NCI-H82 (cell line): ENCODE data around the gene PLEKHM3.
"Not testable (repeated sequence)": the region's sequence is repeated elsewhere in the genome, so short reads cannot be mapped to it uniquely, and the experiment has no call there.

Source experiments
- DNase-seq: peaks from one replicate; lab custom pipeline; 2025; lab: John Stamatoyannopoulos, UW

Gene PLEKHM3

DNA sequence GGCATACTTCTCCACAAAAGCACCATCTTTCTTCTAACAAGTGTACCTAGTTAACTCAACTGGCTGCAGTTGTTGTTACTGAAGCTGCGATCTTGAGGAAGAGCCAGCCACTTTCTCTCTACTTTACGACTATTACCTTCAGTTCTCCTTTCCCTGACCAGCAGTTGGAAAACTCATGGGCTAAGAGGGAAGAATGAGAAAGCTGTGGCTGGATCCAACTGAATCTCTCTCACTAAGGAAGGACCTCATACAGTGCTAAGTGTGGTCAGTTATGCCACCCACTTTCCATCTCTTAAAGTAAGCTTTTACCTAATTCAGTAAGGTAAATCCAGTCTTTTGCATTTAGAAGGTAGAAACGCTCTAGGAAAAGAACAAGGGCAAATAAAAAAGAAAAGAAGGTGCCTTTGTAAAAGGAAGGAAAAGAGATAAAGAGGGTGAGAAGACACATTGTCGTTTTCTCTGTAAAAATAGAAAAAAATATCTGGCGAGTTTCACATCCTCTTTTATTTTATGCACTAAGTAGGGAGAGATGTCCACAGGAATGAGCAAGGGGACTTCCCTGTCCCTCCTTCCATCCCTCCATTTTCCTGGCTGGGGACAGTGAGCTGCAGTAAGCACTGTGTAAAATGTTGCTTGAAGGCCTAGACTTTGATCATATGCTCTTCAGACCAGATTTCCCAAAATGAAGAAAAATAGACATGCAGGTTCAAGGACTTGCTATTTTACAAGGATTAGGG lies 73.4 kb downstream of the PLEKHM3 start:
- DNase-seq: no peak

DNA sequence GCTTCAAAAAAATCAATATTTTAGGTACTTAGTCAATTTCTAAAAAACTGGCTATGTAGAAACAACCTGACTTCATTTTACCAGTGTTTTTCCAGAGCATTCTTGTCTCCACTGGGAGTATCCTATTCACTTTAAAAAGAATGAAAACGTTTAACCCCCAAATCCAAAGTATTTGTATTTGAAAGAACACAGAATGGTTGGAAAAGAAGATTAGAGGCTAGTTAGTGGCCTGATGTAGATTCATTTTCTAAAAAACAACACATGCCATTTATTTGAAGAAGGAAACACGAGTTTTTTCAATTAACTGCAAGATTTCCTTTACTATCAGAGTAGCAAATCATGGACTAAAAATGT lies 74.6 kb downstream of the PLEKHM3 start:
- no peak for DNase-seq

DNA sequence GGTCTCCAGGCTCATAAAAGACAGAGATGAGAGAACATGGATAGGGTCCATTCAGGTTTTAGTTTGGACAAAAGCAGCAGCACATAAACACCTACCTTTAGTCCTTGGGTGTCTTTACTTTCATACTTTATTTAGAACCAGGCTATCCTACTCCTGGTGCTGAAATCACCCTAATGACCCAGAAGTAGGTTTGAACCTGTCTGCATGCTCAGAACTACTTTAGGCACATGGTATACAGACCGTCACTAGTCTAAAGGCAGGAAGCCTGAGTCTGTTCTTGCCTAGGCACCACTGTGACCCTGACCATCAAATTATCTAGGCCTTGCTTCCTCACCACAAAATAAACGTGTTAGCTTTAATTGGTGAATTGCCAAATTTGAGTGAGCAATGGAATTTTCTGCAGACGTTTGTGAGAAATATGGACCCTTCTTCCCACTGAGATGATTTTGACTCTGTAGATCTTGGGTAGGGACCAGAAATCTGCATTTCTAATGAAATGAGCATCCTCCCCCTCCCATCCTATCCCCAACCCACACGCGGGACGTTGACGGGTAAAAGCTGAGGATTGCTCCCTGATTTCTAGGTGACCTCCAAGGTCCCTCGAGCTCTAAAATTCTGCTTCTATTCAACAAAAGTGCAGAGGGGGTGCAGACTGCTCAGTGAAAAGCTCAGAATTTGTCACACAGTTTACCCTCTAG lies 75.1 kb downstream of the PLEKHM3 start:
- DNase-seq: no peak

DNA sequence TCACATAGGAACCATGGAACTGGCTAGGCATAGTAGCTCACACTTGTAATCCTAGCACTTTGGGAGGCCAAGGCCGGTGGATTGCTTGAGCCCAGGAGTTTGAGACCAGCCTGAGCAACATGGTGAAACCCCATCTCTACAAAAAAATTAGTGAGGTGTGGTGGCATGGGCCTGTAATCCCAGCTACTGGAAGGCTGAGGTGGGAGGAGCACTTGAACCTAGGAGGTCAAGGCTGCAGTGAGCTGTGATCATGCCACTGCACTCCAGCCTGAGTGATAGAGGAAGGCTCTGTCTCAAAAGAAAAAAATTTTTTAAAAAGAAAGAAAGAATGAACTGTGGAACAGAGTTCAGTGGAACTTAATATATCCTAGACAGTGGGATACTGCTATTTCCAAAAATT lies 76.1 kb downstream of the PLEKHM3 start:
- DNase-seq: not testable (repeated sequence)

DNA sequence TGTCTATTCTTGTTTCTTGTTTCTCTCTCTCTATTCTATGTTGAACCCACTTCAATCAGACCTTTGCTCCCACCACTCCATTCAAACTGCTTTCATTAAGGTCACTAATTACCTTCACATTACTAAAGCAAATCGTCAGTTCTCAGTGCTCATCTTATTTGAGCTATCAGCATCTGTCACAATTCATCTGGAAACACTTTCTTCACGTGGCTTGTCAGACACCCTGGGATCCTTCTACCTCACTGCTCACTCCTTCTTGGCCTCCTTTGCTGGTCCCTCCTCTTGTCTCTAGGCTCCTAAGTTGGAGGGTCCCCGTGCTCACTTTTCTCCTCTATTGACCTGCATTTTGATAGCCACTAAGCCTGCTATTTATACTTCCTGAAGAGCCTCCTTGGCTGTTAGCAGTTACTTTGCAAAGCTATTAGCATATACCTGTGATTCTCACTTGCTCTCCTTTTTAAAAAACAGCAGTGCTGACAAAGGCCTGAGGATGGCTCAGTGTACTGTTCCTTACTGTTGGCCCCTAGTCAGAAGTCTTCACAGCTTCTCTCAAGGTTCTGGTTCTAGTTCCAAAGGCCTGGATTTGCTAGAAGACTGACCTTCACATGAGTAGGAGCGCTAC lies 80.2 kb downstream of the PLEKHM3 start:
- DNase-seq: no peak

DNA sequence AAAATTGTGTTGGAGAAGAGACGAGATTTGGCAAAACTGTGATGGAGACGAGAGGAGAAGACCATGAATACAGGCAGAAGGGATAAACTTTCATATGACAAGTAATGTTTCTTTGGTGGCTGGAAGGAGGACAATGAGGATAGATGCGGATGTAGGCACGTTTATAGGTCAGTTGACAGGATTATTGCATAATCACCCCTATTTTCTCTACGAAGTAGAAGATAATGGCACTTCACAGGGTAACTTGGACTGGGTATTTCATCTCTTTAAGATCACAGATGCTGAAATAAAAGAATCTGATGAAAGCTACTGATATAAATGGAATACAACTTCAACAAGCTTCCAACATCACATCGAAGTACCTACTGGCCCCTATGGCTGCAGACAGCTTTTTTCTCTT lies 81.0 kb downstream of the PLEKHM3 start:
- no peak for DNase-seq

DNA sequence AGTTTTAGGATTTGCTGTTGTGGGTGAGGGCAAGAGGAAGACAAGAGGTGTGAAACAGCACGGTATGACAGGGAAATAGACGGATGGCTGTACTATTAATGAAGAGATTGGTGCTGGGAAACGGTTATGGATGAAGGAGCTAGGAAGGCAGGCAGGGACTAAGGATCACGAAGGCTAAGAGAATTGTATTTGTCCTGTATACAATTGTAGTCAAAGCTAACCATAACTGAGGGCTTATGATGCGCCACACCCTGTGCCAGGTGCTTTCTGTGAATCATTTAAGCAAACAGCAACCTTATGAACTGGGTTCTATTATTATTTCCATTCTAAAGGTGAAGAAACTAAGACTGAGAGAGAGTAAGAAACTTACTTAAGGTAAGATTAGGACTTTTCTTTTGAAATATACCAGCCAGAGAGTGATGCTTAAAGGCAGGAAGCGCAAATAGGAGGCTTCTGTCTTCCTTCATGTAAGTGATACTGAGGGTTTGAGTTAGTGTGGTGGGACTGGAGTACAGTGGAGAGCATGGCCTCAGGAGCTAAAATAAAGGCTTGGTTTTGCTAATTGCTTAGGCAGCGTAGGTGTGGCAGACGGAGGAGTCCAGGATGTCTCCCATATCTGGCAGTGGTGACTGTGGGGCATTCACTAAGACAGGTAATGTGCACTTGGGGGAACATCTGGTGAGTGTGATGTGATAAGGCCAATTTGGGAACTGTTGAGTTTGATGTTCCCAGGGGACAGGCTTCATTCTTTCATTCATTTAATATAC lies 85.8 kb downstream of the PLEKHM3 start:
- DNase-seq: no peak

DNA sequence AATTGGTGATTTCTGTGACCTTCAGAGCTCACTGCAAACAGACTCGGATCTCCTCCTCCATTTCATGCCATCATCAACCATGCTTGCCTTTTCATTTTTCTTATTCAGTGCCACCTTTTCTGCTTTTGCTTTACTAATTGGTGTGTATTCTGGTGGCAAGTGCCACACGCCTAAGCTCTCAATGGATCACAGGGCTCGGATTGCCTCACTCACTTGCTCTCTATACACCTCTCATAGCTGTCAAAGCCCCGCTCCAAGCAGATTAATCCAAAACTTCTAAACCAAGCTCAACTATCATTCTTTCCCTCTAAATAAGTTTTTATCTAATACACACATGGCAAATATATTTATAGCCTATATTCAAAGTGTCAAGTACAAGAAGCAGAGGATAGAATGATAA lies 86.4 kb downstream of the PLEKHM3 start:
- DNase-seq: peak; percentile 38

DNA sequence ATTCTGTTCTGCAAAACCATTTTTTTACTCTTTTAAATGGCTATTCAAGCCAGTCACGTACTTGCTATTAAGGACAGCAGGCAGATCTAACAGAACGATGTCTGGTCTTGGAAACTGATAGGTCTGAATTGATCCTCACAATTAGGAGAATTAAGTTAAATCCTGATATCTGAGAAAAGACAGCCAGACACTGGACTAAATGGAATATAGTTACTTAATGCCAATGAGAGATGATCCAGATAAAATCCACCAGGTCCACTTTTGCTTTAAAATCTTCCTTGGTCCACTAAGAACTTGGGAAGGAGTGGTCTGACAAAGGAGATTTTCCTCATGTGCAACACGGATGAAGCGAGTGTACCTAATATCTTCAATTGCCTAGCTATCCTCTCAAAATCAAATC lies 86.9 kb downstream of the PLEKHM3 start:
- DNase-seq: no peak

DNA sequence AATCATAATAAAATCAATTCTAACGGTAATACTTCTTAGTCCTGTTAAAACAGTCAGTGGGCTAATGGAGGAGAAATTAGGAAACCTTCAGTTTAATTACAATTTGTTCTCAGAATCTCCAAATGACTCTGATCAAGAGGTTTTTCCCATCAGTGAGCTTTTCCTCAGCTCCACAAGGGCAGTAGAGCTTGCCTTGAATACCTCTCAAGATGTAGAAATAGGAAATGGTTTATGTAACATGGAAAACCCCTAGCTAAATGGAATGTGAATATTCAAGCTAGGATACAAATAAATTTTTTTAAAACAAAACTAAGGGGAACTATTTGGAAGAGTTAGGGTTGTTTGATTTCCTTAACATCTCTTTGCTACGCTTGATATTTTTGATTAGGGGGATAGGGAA lies 87.5 kb downstream of the PLEKHM3 start:
- no peak for DNase-seq

DNA sequence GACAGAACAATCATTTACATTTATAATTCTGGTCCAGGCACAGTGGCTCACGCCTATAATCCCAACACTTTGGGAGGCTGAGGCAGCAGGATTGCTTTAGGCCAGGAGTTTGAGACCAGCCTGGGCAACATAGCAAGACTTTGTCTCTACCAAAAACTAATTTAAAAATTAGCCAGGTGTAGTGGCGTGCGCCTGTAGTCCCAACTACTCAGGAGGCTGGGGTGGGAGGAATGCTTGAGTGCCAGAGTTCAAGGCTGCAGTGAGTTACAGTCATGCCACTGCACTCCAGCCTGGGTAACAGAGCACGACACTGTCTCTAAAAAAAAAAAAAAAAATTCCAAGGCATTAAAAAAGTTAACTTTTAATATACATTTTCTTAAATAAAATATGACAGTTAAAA lies 88.1 kb downstream of the PLEKHM3 start:
- DNase-seq: no peak

DNA sequence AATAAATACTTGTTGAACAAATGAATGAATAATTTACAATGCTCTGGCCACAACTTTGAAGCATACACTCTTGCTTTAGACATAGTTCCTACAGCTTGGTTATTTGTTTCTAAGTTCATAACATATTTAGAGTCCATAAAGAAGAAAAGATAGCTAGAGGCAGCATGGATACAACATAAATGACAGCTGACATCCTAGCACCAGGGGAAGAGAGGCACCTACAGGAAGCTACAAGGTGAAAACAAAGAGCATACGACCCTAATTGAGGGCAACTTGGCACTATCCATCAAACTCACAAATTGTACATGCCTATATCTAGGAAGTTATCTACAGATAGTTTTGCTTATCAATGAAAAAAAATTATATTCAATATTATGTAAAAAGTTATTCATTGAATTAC lies 88.9 kb downstream of the PLEKHM3 start:
- DNase-seq: no peak

DNA sequence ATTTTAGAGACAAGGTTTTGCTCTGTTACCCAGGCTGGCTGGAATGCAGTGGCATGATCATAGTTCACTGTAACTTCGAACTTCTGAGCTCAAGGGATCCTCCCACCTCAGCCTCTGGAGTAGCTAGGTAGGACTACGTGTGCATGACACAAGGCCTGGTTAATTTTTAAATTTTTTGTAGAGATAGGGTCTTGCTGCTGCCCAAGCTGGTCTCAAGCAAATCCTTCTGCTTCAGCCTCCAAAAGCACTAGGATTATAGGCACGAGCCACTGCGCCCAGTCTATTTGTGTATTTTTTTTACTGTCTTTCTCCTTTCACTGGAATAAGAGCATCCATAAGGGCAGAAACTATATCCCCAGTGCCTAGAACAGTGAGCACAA lies 89.3 kb downstream of the PLEKHM3 start:
- no peak for DNase-seq

DNA sequence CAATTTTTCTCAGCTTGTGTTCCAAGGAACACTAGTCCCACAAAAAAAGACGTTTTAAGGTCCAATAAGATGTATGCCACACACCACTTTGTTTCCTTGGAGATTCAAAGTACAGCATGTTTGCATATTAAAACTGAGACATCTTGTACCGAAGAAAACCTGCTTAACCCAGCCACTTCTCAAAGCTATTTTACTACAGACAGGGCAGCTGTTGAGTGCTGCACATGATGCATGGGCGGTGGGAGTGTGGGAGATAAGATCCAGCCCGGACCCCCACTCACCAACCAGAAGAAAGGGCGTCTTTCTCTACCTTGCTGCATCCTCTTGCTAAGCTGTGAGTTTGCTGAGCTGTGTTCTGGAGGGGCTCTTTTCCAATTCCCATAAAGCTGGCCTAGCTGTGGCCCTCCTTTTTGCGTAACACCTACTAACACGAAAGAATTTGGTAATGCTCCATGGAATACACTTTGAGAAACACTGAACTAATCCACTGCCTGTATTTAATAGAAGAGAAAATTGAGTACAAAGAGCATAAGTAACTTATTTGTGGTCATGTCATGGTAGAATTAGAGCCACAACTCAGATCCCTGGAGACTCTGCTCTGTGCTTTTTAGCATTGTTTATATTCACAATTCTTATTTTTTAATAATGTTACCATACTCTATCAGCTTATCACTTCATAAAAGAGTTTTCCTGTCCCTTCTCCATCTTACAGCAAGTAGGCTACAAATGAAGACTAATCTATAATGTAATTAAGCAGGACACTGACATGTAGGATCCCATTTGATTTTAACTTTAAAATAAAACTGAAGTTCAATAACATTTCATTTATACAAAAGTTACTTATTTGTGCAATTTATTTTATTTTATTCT lies 90.0 kb downstream of the PLEKHM3 start:
- DNase-seq: no peak

DNA sequence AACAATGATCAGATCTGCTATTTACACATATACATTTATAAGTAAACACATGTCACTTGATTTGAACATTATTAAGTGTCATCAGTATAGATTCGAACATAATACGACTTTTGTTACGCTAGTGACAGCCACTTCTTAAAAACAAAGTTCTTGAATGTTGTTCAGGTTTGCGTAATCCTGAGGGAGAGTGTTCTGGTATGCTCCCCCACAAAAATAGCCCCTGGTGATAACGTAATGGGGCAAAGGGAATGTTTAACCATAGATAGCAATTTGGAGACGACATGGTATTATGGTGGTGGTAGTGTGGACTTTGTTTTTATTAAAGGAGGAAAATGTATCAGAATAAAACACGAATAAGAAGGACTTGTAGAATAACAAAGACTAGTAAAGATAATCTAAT lies 90.6 kb downstream of the PLEKHM3 start:
- no peak for DNase-seq

DNA sequence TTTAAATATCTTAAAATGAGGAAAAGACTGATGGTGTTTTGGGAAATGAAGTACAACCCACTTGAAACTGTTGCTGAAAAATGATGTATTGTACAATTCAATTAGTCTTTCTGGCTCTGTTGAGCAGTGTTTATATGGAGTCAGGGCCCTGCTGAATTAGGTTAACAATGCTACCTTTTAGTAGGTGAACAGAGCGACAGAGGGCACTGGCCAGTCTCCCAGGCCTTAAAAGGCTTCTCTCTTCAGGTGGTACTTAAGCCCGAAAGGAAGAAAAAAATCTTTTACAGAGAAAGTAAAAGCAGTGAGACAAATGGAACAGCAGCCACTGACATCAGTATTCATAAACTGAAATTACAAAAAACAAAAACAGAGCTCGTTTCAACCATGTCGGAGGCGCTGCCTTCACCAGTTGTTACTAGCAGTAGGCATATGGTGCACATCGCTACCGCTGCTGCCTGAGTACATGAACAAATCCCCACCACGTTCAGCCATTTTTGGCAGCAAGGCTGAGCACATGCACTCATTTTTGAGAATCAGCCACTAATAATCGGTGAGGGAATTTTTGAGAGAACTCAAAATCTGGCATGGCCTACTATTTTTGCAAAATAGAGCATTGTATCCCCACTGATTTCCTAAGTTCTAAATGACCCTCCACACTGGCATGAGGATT lies 91.8 kb downstream of the PLEKHM3 start:
- DNase-seq: no peak

DNA sequence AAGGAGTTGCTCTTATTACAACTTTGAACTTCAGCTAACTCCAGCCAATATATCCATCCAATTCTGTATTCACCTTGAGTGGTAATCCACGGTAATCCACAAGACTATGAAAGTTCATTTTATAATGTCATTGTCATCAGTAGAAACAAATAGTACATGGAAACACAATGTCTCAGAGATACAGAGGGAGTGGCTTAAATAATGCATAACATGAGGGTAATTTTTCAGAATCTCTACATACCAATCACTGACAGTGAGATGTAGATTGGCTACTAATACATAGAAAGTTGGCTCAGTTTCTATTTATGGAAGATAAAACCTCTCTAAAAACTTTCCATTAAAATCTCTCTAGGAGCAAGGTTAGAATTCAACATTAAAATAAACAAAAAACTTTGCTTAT lies 93.2 kb downstream of the PLEKHM3 start:
- DNase-seq: no peak

DNA sequence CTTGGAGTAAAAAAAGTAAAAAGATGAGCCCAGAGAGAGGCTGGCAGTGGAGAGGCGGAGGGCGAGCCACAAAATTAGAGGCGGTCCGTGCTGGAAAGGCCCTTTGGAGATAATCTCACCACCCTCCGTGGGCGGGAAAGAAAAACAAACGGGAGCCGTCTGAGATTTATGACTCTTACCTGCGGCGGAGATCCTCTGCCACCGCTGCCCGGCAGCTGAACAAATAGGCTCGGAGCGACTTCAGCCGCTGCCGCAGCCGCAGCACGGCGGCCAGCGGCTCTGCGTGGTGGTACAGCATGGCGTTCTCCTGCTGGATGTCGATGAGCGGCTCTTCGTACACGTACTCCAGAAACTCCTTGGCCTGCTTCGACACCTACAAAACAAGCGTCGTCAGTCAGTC lies 94.6 kb downstream of the PLEKHM3 start:
- DNase-seq: no peak

DNA sequence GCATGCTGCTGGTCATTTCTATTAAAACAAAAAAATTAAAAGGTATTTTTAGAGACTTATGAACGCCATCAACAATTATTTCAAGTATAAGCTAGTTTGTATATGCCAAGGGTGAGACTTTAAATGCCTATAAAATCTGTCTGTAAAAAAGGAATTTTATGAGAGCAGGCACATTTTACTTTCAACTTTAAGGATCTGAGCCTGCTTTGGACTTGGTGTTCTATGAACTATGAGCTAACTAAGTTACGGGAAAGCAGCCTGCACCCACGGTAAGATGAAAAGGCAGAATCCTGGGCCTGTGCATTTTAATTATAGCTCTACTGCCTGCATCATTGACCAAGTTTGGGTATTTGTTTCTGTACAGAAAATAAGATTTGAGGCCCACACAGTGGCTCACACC lies 95.4 kb downstream of the PLEKHM3 start:
- DNase-seq: no peak

DNA sequence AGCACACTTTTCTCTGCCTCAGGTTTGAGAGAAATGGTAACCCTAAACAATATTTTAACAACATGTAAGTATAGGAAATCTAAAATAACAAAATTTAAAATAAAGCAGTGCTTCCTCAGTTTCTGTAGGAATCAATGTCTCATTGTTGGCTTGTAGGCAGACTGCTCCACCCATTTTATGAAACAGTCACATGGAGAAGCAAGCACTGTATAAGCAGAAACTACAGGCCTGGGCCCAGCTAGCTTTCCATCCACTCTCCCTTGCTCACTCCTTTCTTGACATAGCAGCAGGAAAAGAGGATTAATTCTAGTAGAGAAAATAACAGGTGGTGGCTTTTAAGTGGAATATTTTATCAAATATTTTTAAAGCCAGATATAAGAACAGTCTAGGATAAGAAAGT lies 97.2 kb downstream of the PLEKHM3 start:
- peak; percentile 65 for DNase-seq

DNA sequence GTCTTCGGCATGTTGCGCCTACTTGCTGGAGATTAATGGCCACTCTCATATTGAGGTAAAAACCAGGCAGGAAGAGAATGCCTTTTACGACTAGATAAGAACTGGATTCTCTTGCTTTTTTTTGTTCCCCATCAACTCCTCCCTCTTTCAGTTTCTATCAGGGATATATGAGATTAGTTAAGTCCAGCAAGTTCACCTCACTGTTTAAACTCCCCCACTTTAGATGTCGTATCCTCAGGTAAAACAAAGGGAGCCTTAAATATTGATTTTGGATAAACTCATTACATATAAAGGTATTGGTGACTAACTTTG lies 98.4 kb downstream of the PLEKHM3 start:
- DNase-seq: no peak
